ENCODE measurements around the gene SQSTM1.
"Not testable (repeated sequence)": the region's sequence is repeated elsewhere in the genome, so short reads cannot be mapped to it uniquely, and the experiment has no call there.

Gene SQSTM1

GRCh38 chr5:179827680-179828079 is 7.0 kb downstream of the SQSTM1 start:
- no peak for DNase-seq

DNA sequence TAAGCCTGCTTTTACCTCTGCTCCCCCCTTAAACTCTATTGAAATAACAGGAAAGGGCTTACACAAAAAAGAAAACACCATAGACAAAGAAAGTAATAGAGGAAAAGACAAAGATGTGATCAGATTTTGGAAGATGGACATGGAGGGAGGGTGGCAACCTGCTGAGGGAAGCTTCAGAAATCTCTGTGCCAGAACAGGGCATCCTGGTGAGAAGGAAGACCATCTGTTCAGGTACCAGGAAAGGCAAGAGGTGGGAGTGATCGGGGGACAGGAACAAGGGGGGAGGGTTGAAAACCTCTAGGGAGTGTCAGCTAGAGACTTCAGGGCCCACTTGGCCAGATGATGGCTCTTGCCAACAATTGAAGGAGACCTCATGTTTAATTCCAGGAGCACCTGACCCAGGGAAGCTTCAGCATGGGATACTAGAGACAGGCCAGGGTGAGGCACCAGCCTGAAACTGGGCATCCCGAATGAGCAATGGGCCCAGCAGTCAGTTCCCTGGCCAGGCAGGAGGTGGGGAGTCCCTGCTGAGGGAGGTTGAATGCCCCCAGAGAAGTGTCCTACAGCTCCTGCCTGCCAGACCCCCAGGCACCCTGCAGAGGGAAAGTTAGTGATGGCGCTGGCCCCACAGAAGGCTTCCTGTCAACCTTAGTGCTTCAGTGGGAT is 8.2 kb downstream of the SQSTM1 start:
- DNase-seq, result no peak

DNA sequence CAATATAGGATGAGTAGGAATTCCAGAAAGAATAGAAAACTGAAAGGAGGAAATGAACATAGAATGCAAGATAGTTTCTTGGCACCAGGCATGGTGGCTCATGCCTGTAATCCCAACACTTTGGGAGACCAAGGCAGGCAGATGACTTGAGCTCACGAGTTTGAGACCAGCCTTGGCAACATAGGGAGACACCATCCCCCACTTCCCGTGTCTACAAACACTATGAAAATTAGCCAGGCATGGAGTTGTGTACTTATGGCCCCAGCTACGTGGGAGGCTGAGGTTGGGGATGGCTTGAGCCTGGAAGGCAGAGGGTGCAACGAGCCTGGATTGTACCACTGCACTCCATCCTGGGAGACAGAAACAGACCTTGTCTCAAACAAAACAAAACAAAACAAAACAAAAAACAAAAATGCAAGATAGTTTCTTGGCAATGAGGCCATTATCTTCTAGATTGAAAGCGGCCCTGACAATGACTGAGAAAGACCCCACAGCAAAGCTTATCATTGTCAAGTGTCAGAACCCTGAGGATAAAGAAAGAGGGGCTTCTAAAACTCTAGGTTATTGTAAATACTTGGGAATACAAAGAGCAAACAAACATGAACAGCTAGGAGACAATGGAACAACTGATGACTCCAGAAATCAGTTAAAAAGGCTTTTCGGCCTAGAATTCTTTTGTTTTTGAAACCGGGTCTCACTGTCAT is 9.2 kb downstream of the SQSTM1 start:
- DNase-seq, result no peak

DNA sequence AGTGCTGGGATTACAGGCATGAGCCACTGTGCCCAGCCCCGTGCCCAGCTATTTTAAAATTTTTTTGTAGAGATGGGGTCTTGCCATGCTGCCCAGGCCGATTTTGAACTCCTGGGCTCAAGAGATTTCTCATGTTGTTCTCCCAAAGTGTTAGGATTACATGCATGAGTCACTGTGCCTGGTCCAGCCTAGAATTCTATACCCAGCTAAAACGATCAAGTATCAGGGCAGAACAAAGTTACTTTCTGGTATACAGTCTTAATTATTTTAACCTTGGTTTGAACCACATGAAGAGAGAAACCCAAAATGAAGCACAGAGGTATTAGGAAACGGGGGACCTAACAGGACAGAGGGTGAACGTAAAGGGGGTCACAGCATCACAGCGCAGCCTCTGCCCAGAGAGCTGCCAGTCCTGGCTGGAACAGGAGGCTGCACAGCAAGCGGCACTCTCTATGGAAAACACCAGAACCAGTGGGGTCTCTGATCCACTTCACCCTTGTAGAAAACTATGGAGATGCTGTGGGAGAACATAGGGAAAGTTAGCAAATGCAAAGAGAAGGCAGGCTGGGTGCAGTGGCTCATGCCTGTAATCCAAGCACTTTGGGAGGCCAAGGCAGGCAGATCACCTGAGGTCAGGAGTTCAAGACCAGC is 10.2 kb downstream of the SQSTM1 start:
- DNase-seq, result no peak

DNA sequence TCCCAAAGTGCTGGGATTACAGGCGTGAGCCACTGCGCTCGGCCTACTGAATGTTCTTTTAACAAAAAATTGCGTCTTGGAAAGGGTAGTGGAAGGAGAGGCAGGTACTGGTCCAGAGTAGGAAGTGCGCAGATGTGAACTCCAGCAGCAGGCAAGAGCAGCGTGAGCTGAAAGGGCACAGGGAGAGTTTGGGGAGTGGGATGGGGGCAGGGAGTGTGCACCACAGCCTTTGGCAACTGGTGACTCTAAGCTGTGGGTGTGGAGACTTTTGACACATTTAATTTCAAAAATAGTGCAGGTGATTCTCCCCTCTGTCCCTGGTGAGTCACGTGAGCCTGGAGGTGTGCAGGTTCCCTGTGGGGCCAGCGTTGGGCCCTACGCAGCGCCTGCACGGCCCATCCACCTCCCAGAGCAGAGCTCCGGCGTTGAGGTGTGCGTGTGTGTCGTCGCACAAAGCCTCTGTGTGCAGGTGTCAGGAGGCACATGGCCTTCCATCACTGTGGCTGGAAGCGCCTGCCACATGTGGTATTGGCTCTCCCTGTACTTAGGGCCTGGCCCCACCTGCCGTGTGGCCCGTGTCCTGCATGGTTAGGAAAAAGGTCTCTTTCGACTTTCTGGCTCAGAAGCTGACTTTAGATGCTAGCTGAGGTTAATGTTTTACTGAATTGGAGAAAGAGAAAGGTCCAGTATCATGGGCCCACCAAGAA is 11.5 kb downstream of the SQSTM1 start:
- no peak for DNase-seq

DNA sequence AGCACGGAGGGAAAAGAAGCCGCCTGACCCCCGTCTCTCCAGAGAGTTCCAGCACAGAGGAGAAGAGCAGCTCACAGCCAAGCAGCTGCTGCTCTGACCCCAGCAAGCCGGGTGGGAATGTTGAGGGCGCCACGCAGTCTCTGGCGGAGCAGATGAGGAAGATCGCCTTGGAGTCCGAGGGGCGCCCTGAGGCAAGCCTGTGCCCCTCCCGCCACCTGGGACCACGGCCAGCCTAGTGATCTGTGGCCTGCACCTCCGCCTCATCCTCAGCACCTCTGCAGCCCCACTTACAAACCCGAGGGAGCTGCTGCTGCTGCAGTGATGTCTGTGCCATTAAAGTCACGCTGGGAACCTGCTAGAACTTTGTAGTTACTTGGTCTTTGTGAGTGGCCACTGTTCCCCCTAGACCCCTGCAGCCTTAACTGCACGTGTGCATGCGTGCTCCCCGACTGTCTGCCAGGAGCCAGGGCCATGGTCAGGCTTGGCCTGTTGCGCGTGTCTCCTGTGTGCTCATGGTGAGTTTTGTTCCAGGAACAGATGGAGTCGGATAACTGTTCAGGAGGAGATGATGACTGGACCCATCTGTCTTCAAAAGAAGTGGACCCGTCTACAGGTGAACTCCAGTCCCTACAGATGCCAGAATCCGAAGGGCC is 12.5 kb downstream of the SQSTM1 start:
- no peak for DNase-seq

- no peak for DNase-seq
Measured at GRCh38 chr5:179833709-179834070, 13.0 kb downstream of the SQSTM1 start.

DNA sequence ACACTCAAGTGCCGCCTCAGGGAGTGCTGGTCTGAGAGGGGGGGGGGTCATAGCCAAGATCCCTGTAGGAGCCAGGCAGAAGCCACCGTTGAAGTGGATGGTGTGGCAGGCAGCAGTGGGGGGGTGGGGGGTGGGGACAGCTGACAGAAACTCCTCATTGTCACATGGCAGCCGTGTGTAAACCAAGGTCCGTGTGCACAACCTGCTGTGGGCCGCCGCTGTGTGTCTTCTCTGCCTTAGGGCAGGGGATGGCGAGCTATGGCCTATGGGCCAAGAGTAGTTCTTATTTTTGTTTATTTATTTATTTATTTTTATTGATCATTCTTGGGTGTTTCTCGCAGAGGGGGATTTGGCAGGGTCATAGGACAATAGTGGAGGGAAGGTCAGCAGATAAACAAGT is 13.4 kb downstream of the SQSTM1 start:
- no peak for DNase-seq

GRCh38 chr5:179834871-179835270 is 14.2 kb downstream of the SQSTM1 start:
- DNase-seq, result not testable (repeated sequence)

DNA sequence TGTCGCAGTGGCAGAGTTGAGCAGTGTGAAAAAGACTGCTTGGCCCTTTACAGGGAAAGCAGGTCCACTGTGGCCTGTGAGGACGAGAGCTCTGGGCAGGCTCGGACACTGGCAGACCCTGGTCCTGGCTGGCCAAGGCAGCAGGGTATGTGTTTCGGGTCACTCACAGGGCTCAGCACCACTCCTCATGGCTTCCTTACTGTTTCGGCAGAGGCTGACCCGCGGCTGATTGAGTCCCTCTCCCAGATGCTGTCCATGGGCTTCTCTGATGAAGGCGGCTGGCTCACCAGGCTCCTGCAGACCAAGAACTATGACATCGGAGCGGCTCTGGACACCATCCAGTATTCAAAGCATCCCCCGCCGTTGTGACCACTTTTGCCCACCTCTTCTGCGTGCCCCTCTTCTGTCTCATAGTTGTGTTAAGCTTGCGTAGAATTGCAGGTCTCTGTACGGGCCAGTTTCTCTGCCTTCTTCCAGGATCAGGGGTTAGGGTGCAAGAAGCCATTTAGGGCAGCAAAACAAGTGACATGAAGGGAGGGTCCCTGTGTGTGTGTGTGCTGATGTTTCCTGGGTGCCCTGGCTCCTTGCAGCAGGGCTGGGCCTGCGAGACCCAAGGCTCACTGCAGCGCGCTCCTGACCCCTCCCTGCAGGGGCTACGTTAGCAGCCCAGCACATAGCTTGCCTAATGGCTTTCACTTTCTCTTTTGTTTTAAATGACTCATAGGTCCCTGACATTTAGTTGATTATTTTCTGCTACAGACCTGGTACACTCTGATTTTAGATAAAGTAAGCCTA is 15.7 kb downstream of the SQSTM1 start:
- DNase-seq, result peak; percentile 75

- DNase-seq, result no peak
Measured at GRCh38 chr5:179837076-179838011, 16.6 kb downstream of the SQSTM1 start.

GRCh38 chr5:179839328-179840256 is 18.9 kb downstream of the SQSTM1 start:
- no peak for DNase-seq

- no peak for DNase-seq
Measured at GRCh38 chr5:179840321-179840720, 19.6 kb downstream of the SQSTM1 start.

GRCh38 chr5:179840766-179841165 is 20.1 kb downstream of the SQSTM1 start:
- no peak for DNase-seq

- DNase-seq, result no peak
Measured at GRCh38 chr5:179841621-179842020, 20.9 kb downstream of the SQSTM1 start.

DNA sequence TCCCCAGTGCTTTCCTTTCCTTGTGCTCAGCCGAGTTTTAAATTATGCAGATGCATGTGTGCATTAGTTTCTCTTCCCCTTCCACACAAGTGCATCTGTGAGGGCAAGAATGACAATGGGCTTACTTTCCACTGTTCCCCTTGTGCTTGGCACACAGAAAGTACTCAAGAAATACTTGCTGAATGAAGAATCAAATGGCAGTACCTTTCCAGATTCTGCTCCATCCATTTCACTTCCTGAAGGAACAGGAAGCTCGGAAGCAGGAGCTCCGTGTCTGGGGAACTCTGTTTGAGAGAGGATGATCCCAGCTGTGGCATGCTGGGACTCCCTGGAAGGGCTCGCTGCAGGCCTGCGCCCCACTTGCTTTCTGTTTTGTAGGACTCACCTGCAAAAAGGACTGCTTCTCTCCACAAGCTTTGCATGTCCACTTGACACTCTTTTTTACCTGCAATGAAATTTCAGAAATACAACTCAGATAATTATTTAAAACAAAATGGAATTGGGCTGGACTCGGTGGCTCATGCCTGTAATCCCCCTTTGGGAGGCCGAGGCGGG is 32.4 kb downstream of the SQSTM1 start:
- no peak for DNase-seq

DNA sequence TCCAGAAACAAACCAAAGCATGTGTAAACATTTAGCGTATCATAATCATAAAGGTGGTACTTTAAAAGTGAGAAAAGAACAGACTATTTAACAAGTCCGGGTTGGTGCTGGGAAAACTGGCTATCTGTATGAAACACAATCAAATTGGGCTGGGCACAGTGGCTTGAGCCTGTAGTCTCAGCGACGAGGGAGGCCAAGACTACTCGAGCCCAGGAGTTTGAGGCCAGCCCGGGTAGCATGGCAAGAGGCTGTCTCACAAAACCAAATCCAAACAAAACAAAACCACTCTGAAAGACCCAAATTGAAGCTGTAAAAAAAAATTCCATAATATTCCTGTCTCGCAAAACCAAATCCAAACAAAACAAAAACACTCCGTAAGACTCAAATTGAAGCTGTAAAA is 33.7 kb downstream of the SQSTM1 start:
- no peak for DNase-seq

DNA sequence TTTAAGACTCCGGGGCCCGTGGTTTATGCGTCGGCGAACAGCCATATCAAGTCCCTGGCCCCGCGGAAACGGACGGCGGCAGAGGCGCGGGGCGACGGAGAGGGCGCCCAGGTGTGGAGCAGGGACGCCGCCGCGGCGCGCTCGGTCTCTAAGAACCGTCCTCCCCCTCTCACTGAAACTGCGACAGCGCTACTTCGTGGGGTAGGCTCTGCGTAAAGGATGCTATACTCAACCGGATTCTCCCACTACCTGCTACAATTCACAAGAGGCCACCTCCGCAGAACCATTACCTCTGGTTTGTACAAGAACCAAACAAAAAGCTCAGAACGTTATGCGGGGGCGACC is 37.5 kb downstream of the SQSTM1 start:
- DNase-seq, result peak; percentile 45

GRCh38 chr5:179858586-179859427 is 38.1 kb downstream of the SQSTM1 start, which contains the start of gene MRNIP:
MRNIP (minus strand) TSS chr5:179858817; CDS start chr5:179858796, 21 bp downstream.
- DNase-seq, result peak; percentile 87
